Parathyroid adenoma (tissue), 2 donors: Measurements from ENCODE around the gene ZEB2.

Experiments
- H2AFZ ChIP-seq: fragments of 300-600 bp; sonication (generic); one replicate; pipeline ENCODE4 v1.7.0; 2017; ENCODE audit warnings: antibody characterized with exemption, mild to moderate bottlenecking
- H3K27ac ChIP-seq: fragments of 300-600 bp; sonication (generic); one replicate; pipeline ENCODE4 v1.7.0; 2017
- H3K27me3 ChIP-seq: fragments of 300-600 bp; sonication (generic); one replicate; pipeline ENCODE4 v1.7.0; 2017; ENCODE audit warnings: low read length; ENCODE audit not compliant: control insufficient read depth, insufficient read depth
- H3K36me3 ChIP-seq: fragments of 300-600 bp; sonication (generic); one replicate; pipeline ENCODE4 v1.7.0; 2017; ENCODE audit warnings: low read length; ENCODE audit not compliant: control insufficient read depth, insufficient read depth
- H3K4me1 ChIP-seq: fragments of 300-600 bp; sonication (generic); one replicate; pipeline ENCODE4 v1.7.0; 2017; ENCODE audit warnings: control low read depth
- H3K4me2 ChIP-seq: fragments of 300-600 bp; sonication (generic); one replicate; pipeline ENCODE4 v1.7.0; 2017; ENCODE audit warnings: low read length
- H3K4me3 ChIP-seq: fragments of 300-600 bp; sonication (generic); one replicate; pipeline ENCODE4 v1.7.0; 2017; ENCODE audit warnings: low read depth, low read length
- H3K79me2 ChIP-seq: fragments of 300-600 bp; sonication (generic); one replicate; pipeline ENCODE4 v1.7.0; 2017; ENCODE audit warnings: control low read depth
- H3K9ac ChIP-seq: fragments of 300-600 bp; sonication (generic); one replicate; pipeline ENCODE4 v1.7.0; 2017; ENCODE audit warnings: mild to moderate bottlenecking
- H3K9me3 ChIP-seq: fragments of 300-600 bp; sonication (generic); one replicate; pipeline ENCODE4 v1.7.0; 2017; ENCODE audit warnings: low read length; ENCODE audit not compliant: control insufficient read depth
- TF ChIP-seq, protein P1 (sequence below): fragments of 300-600 bp; sonication (generic); IDR thresholded peaks from one replicate; pipeline ENCODE4 v1.7.0; 2017; ENCODE audit warnings: antibody characterized with exemption, mild to moderate bottlenecking
- donor health status: primary hyperparathyroidism.

Gene ZEB2

DNA sequence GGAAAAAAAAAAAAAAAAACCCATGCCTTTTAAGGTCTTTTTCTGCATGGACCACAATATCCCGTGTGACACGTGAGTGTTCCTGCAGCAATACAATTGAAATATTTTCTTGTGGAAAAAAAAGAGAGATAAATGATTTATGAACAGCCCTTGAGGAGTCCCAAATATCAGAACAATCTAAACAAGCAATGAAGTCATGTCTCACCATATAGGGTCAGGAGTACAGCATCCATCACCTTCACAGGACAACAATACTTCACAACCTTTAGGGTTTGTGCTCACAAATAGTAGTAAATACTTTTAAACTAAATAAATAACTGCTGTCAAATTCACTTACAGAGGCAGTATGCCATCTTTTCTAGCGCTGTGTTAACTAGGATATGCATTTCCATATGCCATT lies 87.9 kb downstream of the ZEB2 start:
- Histone ChIP-seq H3K4me3 (no peak overlapping the region), H3K36me3 (no peaks in the 10 kb centered on the region), H3K9me3 (no peaks in the 10 kb centered on the region), H3K79me2 (no peaks in the 10 kb centered on the region), H3K27me3 (no peaks in the 10 kb centered on the region), H3K4me2 (no peak overlapping the region), H2AFZ (no peak overlapping the region), H3K9ac (no peak overlapping the region), H3K4me1 (no peaks in the 10 kb centered on the region), H3K27ac (no peak overlapping the region)
- TF ChIP-seq, protein P1, sequence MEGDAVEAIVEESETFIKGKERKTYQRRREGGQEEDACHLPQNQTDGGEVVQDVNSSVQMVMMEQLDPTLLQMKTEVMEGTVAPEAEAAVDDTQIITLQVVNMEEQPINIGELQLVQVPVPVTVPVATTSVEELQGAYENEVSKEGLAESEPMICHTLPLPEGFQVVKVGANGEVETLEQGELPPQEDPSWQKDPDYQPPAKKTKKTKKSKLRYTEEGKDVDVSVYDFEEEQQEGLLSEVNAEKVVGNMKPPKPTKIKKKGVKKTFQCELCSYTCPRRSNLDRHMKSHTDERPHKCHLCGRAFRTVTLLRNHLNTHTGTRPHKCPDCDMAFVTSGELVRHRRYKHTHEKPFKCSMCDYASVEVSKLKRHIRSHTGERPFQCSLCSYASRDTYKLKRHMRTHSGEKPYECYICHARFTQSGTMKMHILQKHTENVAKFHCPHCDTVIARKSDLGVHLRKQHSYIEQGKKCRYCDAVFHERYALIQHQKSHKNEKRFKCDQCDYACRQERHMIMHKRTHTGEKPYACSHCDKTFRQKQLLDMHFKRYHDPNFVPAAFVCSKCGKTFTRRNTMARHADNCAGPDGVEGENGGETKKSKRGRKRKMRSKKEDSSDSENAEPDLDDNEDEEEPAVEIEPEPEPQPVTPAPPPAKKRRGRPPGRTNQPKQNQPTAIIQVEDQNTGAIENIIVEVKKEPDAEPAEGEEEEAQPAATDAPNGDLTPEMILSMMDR: no peak

DNA sequence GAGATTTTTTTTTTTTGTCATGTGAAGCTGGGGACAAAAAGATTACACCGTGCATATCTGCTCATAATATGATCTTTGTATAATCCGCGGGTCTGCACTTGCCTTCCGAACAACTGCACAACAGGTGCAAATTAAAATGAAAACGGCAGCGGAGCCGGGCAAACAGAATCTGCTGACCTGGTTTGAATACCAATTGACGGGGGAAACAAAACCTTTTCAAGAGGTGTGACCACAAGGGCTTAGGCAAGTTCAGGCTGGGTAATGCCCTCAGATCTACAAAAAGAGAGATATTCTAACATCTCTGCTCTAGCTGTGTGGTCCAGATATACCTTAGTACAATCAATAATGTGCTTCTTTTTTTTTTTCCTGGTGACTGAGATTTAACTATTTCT lies 88.5 kb downstream of the ZEB2 start:
- H3K36me3 ChIP-seq: no peaks in the 10 kb centered on the region
- H3K27ac ChIP-seq: no peak overlapping the region
- no peak overlapping the region for H2AFZ ChIP-seq
- no peak overlapping the region for H3K4me2 ChIP-seq
- no peak overlapping the region for H3K9ac ChIP-seq
- H3K79me2 ChIP-seq: no peaks in the 10 kb centered on the region
- H3K4me3 ChIP-seq: no peak overlapping the region
- TF ChIP-seq, protein P1: no peak
- H3K9me3 ChIP-seq: no peaks in the 10 kb centered on the region
- no peaks in the 10 kb centered on the region for H3K4me1 ChIP-seq
- H3K27me3 ChIP-seq: no peaks in the 10 kb centered on the region

DNA sequence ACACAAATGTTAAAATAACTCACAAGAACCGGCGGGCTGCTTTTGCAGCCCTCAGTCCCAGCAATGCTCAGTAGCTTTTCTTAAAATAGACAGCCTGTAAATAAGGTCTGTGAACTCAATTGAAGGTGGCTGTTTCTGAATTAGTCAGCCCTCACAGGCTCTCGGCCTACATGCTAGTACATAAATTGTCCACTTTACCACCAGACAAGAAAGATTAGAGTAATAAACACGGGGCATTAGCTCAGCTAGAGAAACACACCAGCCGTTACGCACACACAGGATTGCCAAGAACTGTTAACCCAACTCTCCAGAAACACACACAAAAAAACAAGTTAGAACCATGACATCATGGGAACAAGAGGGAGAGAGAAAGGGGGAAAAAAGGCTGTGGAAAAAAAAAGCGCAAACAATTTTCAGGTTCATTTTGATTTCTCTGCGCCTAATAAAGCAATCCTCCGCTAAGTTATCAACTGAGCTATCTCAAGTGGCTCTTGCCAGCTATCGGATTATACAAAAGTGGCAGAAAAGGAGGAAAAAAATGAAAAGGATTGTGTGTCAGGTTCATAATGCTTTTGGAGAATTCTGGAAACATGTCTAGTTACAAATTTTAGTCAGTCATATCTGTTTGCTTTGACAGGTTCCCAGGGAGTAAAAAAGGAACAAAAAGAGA lies 89.1 kb downstream of the ZEB2 start:
- no peak overlapping the region for H2AFZ ChIP-seq
- no peak overlapping the region for H3K27ac ChIP-seq
- no peak overlapping the region for H3K4me3 ChIP-seq
- H3K9me3 ChIP-seq: no peaks in the 10 kb centered on the region
- H3K27me3 ChIP-seq: no peaks in the 10 kb centered on the region
- TF ChIP-seq, protein P1: no peak
- no peak overlapping the region for H3K9ac ChIP-seq
- H3K79me2 ChIP-seq: no peaks in the 10 kb centered on the region
- H3K36me3 ChIP-seq: no peaks in the 10 kb centered on the region
- H3K4me2 ChIP-seq: no peak overlapping the region
- H3K4me1 ChIP-seq: no peaks in the 10 kb centered on the region

DNA sequence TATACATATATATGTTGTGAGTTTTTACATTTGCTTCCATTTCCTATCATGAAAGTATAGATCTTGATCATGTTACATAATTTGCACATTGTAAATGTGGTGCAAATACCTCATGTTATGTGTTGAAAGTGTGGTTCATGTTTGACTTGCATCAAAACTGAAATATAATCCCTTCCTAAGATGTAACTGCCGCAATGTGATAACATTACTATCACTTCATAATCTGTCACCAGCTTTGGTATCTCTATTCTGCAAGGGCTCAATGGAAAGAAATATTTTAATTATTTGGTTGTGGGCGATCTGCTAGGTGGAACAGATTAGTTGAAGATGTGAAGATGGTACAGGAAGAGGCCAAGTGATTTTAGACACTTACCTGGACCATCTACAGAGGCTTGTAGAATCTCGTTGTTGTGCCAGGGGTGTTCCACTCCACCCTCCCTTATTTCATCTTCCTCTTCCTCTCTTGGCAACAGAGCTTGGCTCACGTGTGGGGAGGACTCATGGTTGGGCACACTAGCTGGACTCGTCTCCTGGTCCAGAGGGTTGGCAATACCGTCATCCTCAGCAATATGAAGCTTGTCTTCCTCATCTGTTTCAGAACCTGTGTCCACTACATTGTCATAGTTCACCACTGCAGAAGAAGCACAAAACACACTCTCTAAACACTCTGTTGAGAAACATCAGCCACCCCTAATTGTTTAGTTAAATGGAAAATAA lies 90.4 kb downstream of the ZEB2 start:
- Histone ChIP-seq H3K4me2 (no peak overlapping the region), H3K79me2 (no peaks in the 10 kb centered on the region), H3K4me3 (no peak overlapping the region), H2AFZ (no peak overlapping the region), H3K9ac (no peak overlapping the region), H3K27me3 (no peaks in the 10 kb centered on the region), H3K27ac (no peak overlapping the region), H3K36me3 (no peaks in the 10 kb centered on the region), H3K4me1 (no peaks in the 10 kb centered on the region), H3K9me3 (no peaks in the 10 kb centered on the region)
- TF ChIP-seq, protein P1: no peak
